Vagina (tissue), 2 donors: ENCODE results near the gene ADGRF5.

Experiments
- CTCF ChIP-seq, 3 experiments: fragments of 450-650 bp in 2 of 3; fragments of 200-600 bp in 1 of 3; sonication (generic) in 1 of 3; IDR thresholded peaks; one replicate each; pipeline ENCODE4 v1.5.1; 2017 to 2019; ENCODE audit warnings: antibody characterized with exemption in 3 of 3, mild to moderate bottlenecking in 2 of 3, moderate library complexity in 2 of 3
- POLR2A ChIP-seq, 2 donors: fragments of 450-650 bp; IDR thresholded peaks; one replicate each; pipeline ENCODE4 v1.6.1; 2017; ENCODE audit warnings: antibody characterized with exemption in 2 of 2, mild to moderate bottlenecking in 2 of 2, moderate library complexity in 2 of 2

GRCh38 chr6:46932526-46933319 lies 11.0 kb upstream of the ADGRF5 start:
- TF ChIP-seq CTCF (IDR thresholded peaks at IDR 0.05) (no peak), POLR2A (IDR thresholded peaks at IDR 0.05) (no peak)
